Measurements from ENCODE around the gene GPR87.

GRCh38 chr3:151300539-151300938, 16.1 kb downstream of the GPR87 start:
- TF ChIP-seq EZH2 (IDR thresholded peaks at IDR 0.05; ENCODE audit: insufficient read depth, poor library complexity, severe bottlenecking) (no peak), EZH2phosphoT487 (IDR thresholded peaks at IDR 0.05; ENCODE audit: insufficient read depth, low read depth) (no peak)
